ENCODE data around the gene HAAO.

Gene HAAO

DNA sequence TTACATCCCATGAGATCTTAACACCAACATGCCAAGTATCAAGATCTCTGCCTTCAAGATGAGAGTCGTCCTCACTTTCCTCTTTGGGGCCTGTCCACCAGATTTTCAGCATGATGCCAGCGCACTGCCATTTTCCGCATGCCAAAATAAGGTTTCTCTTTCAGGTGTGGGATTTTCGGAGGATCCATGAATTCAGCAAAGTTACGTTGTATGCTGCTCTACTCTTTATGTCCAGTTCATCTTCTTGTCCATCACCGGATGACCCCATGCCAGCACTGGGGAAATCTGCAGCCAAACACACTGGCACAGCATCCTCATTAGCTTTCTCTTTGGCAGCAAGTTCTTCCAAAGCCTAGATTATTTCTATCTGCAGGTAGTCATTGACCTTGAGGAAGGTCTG lies 4.9 kb upstream of the HAAO start:
- Histone ChIP-seq H3K36me3 (ENCODE audit: control insufficient read depth, insufficient read depth, low read length) (no peaks in the 10 kb centered on the region), H3K4me3 (ENCODE audit: low read length) (no peak overlapping the region), H3K4me1 (ENCODE audit: control insufficient read depth, insufficient read depth, low read length) (peaks cover 5% of the 10 kb centered on the region), H3K9me3 (ENCODE audit: control insufficient read depth, low read length) (no peaks in the 10 kb centered on the region), H3K27me3 (ENCODE audit: control insufficient read depth, insufficient read depth, low read length) (peaks cover 13% of the 10 kb centered on the region), H3K9ac (ENCODE audit: low read length) (no peak overlapping the region)

DNA sequence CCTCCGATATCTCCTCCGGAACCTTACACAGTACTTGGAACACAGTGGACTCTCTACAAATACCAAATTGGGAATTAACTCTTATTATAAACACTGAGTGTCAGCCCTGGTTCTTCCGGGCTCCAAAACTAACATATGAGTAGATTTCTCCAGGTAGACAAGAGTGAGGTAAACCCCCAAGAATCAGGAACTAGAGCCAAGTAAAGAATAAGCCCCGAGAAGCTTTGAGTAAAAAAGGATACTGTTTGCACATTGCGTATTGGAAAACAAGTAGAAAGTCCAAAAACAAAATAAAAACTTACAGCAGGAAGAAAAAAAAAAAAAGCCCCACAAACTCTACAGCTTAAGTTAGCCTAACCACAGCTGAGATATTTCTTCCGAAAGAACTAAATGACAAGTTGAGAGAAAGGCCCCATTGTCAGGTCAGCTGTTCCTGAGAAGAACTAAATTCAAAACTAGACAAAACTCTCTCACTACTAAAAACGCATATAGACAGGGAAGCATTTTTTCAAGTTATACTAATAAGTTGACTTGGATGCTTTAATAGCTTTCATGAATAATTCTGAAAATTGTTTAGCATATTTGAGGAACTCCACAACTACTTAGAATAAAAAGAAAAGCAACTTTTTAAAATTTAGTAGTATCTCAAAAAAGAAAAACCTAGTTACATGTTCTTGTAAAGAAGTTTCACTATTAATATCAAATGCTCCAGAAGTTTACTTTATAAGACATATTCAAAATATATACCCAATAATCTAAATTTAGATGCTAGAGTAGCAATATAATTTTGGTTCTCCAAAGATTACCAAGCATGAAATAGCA lies 4.3 kb upstream of the HAAO start:
- H3K36me3 ChIP-seq (ENCODE audit: control insufficient read depth, insufficient read depth, low read length): no peaks in the 10 kb centered on the region
- H3K9me3 ChIP-seq (ENCODE audit: control insufficient read depth, low read length): no peaks in the 10 kb centered on the region
- H3K27me3 ChIP-seq (ENCODE audit: control insufficient read depth, insufficient read depth, low read length): peaks cover 19% of the 10 kb centered on the region
- H3K4me1 ChIP-seq (ENCODE audit: control insufficient read depth, insufficient read depth, low read length): peaks cover 10% of the 10 kb centered on the region
- no peak overlapping the region for H3K4me3 ChIP-seq (ENCODE audit: low read length)
- no peak overlapping the region for H3K9ac ChIP-seq (ENCODE audit: low read length)

DNA sequence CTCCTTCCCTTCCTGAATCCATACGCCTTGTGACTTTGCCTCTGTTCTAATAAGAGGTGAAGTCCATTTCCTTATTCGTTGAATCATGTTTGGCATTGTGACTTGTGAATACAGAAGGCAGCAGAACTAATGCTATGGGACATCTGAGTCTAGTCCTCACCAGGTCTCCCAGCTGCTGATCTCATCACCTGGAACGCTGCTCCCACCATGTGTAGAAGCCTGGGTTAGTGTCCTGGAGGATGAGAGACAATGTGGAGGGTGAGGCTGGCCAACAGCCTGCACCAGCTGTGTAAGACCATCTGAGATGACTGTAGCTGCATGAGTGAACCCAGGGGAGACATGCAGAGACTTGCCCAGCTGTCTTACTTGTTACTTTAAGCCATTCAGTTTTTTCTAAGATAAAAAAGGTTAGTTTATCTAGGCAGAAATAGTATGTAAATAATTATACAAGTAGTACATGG lies 3.5 kb upstream of the HAAO start:
- no peaks in the 10 kb centered on the region for H3K9me3 ChIP-seq (ENCODE audit: control insufficient read depth, low read length)
- H3K4me1 ChIP-seq (ENCODE audit: control insufficient read depth, insufficient read depth, low read length): peaks cover 12% of the 10 kb centered on the region
- no peak overlapping the region for H3K9ac ChIP-seq (ENCODE audit: low read length)
- no peak overlapping the region for H3K4me3 ChIP-seq (ENCODE audit: low read length)
- peaks cover 19% of the 10 kb centered on the region for H3K27me3 ChIP-seq (ENCODE audit: control insufficient read depth, insufficient read depth, low read length)
- no peaks in the 10 kb centered on the region for H3K36me3 ChIP-seq (ENCODE audit: control insufficient read depth, insufficient read depth, low read length)

DNA sequence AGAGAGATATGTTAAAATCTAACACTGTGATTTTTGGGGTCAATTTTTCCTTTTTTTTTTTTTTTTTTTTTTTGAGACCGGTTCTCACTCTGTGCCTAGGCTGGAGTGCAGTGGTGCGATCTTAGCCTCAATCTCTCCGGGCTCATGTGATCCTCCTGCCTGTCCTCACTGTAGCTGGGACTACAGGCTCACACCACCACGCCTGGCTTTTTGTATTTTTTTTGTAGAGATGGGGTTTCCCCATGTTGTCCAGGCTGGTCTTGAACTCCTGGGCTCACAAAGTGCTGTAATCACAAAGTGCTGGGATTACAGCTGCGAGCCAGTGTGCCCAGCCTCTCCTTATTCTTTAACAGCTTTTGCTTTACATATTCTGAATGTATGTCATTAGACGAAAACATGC lies 2.9 kb upstream of the HAAO start:
- no peak overlapping the region for H3K4me3 ChIP-seq (ENCODE audit: low read length)
- H3K4me1 ChIP-seq (ENCODE audit: control insufficient read depth, insufficient read depth, low read length): peaks cover 12% of the 10 kb centered on the region
- H3K9ac ChIP-seq (ENCODE audit: low read length): no peak overlapping the region
- H3K9me3 ChIP-seq (ENCODE audit: control insufficient read depth, low read length): no peaks in the 10 kb centered on the region
- no peaks in the 10 kb centered on the region for H3K36me3 ChIP-seq (ENCODE audit: control insufficient read depth, insufficient read depth, low read length)
- peaks cover 19% of the 10 kb centered on the region for H3K27me3 ChIP-seq (ENCODE audit: control insufficient read depth, insufficient read depth, low read length)

DNA sequence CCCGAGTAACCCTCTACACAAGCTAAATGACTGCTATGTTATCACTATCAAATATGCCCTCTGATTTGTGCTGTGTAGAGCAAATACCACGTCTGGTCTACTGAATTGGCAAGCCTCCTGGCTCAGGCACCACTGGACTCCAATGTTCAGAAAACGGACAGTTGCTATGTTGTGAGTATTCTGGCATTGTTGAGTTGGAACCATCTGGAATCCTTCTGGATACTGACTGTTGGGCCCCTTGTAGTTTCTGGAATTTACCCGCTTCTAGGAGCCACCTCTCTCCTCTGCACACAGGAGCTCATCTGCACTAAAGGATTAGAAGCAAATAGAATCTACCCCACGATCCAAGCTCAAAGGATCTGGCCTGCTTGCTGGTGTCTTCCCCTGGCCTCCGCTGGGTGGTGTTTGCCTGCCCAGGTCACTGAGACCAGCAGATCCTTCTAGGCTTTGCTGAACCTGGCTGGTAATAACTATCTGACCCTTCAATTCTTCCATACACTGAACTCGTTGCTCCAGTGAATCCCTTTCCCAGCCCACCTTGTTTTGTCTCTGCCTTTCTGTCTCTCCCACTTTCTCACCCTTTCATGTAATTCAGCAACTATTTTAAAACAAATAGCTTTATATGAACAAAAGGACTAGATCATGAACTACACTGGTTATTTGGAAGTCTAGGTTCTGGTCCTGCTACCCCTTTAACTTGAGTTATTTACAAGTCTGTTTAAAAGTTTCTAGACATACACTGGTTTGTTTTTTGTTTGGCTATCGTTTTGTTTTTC lies 2.1 kb upstream of the HAAO start:
- no peak overlapping the region for H3K9ac ChIP-seq (ENCODE audit: low read length)
- H3K4me3 ChIP-seq (ENCODE audit: low read length): no peak overlapping the region
- H3K27me3 ChIP-seq (ENCODE audit: control insufficient read depth, insufficient read depth, low read length): peaks cover 19% of the 10 kb centered on the region
- H3K9me3 ChIP-seq (ENCODE audit: control insufficient read depth, low read length): no peaks in the 10 kb centered on the region
- no peaks in the 10 kb centered on the region for H3K36me3 ChIP-seq (ENCODE audit: control insufficient read depth, insufficient read depth, low read length)
- H3K4me1 ChIP-seq (ENCODE audit: control insufficient read depth, insufficient read depth, low read length): peaks cover 12% of the 10 kb centered on the region

DNA sequence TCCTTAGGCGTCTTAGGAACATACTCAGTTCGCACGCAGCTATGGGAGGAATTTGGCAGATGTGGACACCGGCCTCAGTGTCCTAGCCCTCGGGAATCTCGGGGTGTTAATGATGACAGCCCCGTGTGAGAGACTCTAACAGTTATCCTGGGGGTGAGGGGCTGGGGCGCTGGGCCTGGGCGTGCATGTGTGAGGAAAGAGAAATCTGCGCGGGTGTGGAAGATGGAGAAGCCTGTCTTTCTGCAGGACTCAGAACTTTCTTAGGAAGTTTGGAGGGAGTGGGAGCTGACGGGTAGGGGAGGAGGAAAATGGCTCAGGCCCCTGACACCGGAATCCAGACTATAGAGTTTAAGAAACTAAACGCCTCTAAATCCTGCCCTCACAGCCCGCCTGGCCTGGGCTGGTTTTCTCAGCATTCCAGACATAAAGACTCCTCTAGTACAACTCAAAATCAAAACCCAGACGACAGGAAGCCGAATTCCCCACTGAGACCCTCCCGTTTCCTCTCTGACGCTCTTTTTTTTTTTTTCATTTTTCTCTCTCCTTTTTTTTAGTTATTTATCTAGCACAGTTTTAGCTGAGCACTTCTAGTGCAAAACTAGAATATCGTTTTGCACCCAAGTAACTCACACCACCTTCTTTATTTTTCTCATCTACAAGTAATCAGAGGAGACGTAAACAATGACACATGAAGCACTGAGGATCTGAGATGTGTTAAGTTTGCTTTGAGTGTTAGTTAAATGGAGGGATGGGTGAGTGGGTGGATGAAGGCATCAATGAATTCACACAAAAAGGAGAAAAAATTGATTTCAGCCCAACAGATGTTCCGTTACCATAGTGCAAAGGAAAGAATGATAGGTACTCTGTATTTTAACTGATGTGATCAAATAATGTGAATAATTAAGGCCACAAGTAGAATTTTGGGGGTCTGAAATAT lies 1.2 kb upstream of the HAAO start:
- no peaks in the 10 kb centered on the region for H3K36me3 ChIP-seq (ENCODE audit: control insufficient read depth, insufficient read depth, low read length)
- H3K4me1 ChIP-seq (ENCODE audit: control insufficient read depth, insufficient read depth, low read length): peaks cover 12% of the 10 kb centered on the region
- H3K27me3 ChIP-seq (ENCODE audit: control insufficient read depth, insufficient read depth, low read length): peaks cover 19% of the 10 kb centered on the region
- no peaks in the 10 kb centered on the region for H3K9me3 ChIP-seq (ENCODE audit: control insufficient read depth, low read length)
- H3K4me3 ChIP-seq (ENCODE audit: low read length): peak overlapping the region; percentile 25
- H3K9ac ChIP-seq (ENCODE audit: low read length): peak overlapping the region; percentile 69

DNA sequence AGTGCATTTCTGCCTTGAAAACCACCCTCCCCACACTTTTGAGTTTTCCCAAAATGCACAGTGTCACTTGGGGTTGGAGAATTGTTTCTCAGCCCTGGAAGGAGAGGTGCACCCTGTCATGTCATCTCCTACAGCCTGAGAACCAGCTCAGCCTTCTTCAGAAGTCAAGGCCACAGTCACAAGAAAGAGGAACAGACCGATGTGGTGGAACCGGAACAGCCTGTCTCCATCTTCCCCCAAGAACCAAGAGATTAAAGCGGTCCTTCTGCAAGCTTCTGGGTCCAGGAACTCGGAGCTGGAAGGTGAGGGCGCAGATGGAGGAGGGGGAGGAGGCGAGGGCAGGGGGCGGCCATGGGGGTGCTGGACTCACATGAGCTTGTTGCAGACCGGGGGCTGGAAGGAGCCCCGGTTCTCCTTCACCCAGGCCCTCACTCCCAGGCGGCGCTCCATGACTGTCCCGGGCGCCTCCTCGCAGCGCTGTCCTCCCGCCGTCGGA lies 248 bp downstream of the HAAO start:
- Histone ChIP-seq H3K4me3 (ENCODE audit: low read length) (peak overlapping the region; percentile 42), H3K9ac (ENCODE audit: low read length) (peak overlapping the region; percentile 69), H3K36me3 (ENCODE audit: control insufficient read depth, insufficient read depth, low read length) (no peaks in the 10 kb centered on the region), H3K9me3 (ENCODE audit: control insufficient read depth, low read length) (no peaks in the 10 kb centered on the region), H3K27me3 (ENCODE audit: control insufficient read depth, insufficient read depth, low read length) (peaks cover 19% of the 10 kb centered on the region), H3K4me1 (ENCODE audit: control insufficient read depth, insufficient read depth, low read length) (peaks cover 12% of the 10 kb centered on the region)

DNA sequence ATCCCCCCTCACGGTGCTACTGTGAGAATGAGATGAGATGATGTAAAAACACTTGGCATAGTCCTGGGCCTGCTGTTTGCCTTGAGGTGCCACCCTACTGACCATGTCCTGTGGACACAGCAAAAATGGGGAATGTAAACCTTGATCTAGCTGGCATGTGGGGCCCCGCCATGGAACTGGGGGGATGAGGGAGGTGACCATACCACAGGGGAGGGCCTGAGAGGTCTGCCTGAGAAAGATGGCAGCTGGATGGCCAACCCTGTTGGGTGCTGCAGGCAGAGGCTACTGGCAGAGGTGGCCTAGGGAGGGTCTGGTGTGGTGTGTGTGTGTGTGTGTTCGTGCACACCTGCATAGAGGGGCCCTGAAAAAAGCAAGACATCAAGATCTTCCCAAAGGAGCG lies 777 bp downstream of the HAAO start:
- peak overlapping the region; percentile 42 for H3K4me3 ChIP-seq (ENCODE audit: low read length)

DNA sequence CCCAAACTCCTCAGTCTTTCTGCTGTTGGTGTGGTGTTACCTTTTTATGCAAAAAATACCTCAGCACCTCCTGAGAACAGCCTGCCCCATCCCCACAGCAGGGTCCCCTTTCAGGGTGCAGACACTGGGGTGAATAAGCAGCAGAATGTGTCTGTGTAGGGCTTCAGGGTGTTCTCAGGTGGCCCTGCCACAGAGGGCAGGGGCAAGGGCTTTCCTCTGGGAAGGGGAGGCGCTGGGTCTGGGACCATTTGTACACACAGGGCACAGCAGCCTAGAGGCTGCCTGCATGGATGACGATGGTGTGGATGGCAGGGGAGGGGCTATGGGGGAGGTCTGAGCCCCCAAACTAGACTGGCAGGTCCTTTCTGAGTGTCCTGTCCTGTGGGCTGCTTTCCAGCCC lies 2.6 kb downstream of the HAAO start:
- Histone ChIP-seq H3K27me3 (ENCODE audit: control insufficient read depth, insufficient read depth, low read length) (peaks cover 19% of the 10 kb centered on the region), H3K9ac (ENCODE audit: low read length) (no peak overlapping the region), H3K4me1 (ENCODE audit: control insufficient read depth, insufficient read depth, low read length) (peaks cover 7% of the 10 kb centered on the region), H3K9me3 (ENCODE audit: control insufficient read depth, low read length) (no peaks in the 10 kb centered on the region), H3K4me3 (ENCODE audit: low read length) (no peak overlapping the region), H3K36me3 (ENCODE audit: control insufficient read depth, insufficient read depth, low read length) (no peaks in the 10 kb centered on the region)

More for the DNA sequence above, 777 bp downstream of the HAAO start:
- Histone ChIP-seq H3K27me3 (ENCODE audit: control insufficient read depth, insufficient read depth, low read length) (peaks cover 19% of the 10 kb centered on the region), H3K4me1 (ENCODE audit: control insufficient read depth, insufficient read depth, low read length) (peaks cover 12% of the 10 kb centered on the region), H3K9me3 (ENCODE audit: control insufficient read depth, low read length) (no peaks in the 10 kb centered on the region), H3K36me3 (ENCODE audit: control insufficient read depth, insufficient read depth, low read length) (no peaks in the 10 kb centered on the region), H3K9ac (ENCODE audit: low read length) (peak overlapping the region; percentile 69)

DNA sequence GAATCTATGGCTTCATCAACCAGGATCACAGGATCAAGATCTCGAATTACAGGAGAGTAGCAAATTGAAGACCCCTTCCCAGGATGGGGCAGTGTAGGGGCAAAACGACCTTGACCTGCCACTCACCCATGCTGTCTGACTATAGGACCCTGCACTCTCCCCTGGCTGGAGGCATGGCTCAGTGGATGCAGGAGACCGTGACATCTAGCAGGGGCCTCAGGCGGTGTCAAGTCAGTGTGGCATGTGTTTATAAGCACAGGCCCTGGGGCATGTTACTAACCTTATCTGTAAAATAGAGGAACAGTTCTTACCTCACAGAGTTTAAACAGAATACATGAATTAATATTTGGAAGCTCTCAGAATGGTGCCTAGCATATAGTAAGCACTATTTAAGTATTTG lies 3.5 kb downstream of the HAAO start:
- Histone ChIP-seq H3K9me3 (ENCODE audit: control insufficient read depth, low read length) (no peaks in the 10 kb centered on the region), H3K27me3 (ENCODE audit: control insufficient read depth, insufficient read depth, low read length) (peaks cover 19% of the 10 kb centered on the region), H3K9ac (ENCODE audit: low read length) (no peak overlapping the region), H3K36me3 (ENCODE audit: control insufficient read depth, insufficient read depth, low read length) (no peaks in the 10 kb centered on the region), H3K4me3 (ENCODE audit: low read length) (no peak overlapping the region), H3K4me1 (ENCODE audit: control insufficient read depth, insufficient read depth, low read length) (peaks cover 7% of the 10 kb centered on the region)

DNA sequence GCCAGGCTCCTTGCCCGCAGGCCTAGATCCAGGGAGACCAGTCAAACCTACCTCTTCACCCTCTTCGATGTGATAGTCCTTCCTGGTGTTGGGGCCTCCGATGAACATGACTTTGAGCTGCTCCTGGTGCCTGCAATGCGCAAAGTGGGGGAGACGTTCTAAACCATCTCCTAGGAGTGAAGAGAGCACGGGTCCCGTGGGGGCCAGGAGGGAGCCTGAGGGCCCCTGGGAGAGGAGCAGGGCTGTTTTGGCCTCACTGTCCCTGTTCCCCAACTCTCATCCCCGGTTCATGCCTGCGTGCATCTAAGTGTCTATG lies 3.9 kb downstream of the HAAO start:
- H3K9ac ChIP-seq (ENCODE audit: low read length): no peak overlapping the region
- peaks cover 17% of the 10 kb centered on the region for H3K27me3 ChIP-seq (ENCODE audit: control insufficient read depth, insufficient read depth, low read length)
- H3K9me3 ChIP-seq (ENCODE audit: control insufficient read depth, low read length): no peaks in the 10 kb centered on the region
- peaks cover 7% of the 10 kb centered on the region for H3K4me1 ChIP-seq (ENCODE audit: control insufficient read depth, insufficient read depth, low read length)
- H3K4me3 ChIP-seq (ENCODE audit: low read length): no peak overlapping the region
- no peaks in the 10 kb centered on the region for H3K36me3 ChIP-seq (ENCODE audit: control insufficient read depth, insufficient read depth, low read length)
